Measurements from ENCODE around the gene OR51I1. TPM values are rescaled to one million over a fixed set of nuclear protein-coding genes. Genes with fewer than 3 reads are reported as not detected.

Gene OR51I1
- total RNA-seq, 8 experiments from 2014 or later: 0.16 to 0.66 (median 0.49) TPM; not detected in 4

- H3K4me1 ChIP-seq (replicated peaks in 1 of 2): no peaks in the 10 kb centered on the region
- whole genome bisulfite sequencing, 10 experiments: 0 to 55% (median 5%) methylated on average over 1 to 2 of the region's 2 CpGs; no CpG with 5 or more reads in 1 of the 10 experiments
- no peak for ATAC-seq (replicated peaks in 6 of 8)
- no peak overlapping the region for H3K27ac ChIP-seq
- in situ Hi-C loops (cut with MboI; ENCODE audit: low pct_unique_long_range_greater_than_20kb in 2 of 9, low sequenced_read_pairs in 9 of 9, unreplicated experiment in 9 of 9): no loop called here
- no peak overlapping the region for H3K4me3 ChIP-seq
These were observed 2.6 kb upstream of the OR51I1 start for GRCh38 chr11:5443835-5444393.

DNA sequence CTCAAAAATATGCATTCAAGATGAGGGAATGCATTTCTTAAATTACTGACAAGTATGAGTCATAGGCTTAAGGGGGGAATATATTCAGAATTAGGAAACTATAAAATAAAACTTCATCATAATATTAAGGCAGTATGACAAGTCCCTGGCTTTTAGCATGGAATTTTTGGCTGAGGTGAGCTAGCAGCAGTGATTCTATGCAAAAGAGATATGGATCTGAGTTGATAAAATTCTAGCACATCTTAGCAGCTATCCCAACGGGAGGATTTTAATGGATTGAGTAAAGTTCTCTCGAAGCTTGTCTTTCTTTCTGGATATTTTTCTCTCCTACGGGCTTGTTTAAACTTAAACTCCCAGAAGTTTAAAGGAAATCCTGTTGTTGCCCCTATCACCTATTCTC lies 18.2 kb downstream of the OR51I1 start:
- in situ Hi-C loops (cut with MboI; ENCODE audit: low pct_unique_long_range_greater_than_20kb in 2 of 9, low sequenced_read_pairs in 9 of 9, unreplicated experiment in 9 of 9): no loop called here
- H3K4me3 ChIP-seq: no peak overlapping the region
- H3K27ac ChIP-seq: no peak overlapping the region
- no peaks in the 10 kb centered on the region for H3K4me1 ChIP-seq (replicated peaks in 1 of 2)
- ATAC-seq (replicated peaks in 6 of 8): peak in 2 of 8 experiments; percentile 35 to 59
- WGBS, 10 experiments: 20 to 100% (median 83%) methylated on average over 1 to 3 of the region's 3 CpGs; no CpG with 5 or more reads in 2 of the 10 experiments

DNA sequence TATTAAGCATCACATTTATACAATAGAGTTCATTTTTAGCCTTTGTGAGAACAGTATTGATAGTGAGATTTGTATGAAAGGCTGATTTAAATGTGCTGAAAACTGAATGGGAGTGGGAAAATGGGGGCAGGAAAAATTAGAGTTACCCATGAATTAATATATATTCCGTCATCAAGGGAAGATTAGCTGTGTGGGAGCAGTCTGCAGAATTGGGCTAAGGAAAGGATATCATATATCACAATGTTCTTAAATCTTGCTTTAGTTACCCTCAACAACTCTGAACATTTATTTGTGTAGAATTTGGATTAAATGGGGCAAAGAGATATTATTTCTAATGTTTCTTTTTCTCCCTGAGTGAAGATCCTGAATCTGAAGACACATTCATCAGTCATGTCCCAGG lies 19.5 kb downstream of the OR51I1 start, which contains the start of gene OR51Q1:
Gene OR51Q1 (plus strand): TSS at position 301 of the 400 bp plus-strand sequence. CDS start 90 bp downstream, at position 391.
- Histone ChIP-seq H3K4me3 (no peak within 1 kb of the TSS), H3K27ac (no peak within 1 kb of the TSS), H3K4me1 (replicated peaks in 1 of 2) (no peaks in the 10 kb centered on the region)
- no peak for ATAC-seq (replicated peaks in 6 of 8)
- WGBS, 10 experiments: 33 to 100% (median 79%) methylated on average over 1 of the region's 1 CpG; no CpG with 5 or more reads in 4 of the 10 experiments
- in situ Hi-C loops (cut with MboI; ENCODE audit: low pct_unique_long_range_greater_than_20kb in 2 of 9, low sequenced_read_pairs in 9 of 9, unreplicated experiment in 9 of 9): no loop called here

- in situ Hi-C loops (cut with MboI; ENCODE audit: low pct_unique_long_range_greater_than_20kb in 2 of 9, low sequenced_read_pairs in 9 of 9, unreplicated experiment in 9 of 9): no loop called here
- Histone ChIP-seq H3K4me1 (replicated peaks in 1 of 2) (no peaks in the 10 kb centered on the region), H3K27ac (no peak overlapping the region), H3K4me3 (no peak overlapping the region)
- WGBS, 10 experiments: 46 to 72% (median 53%) methylated on average over 1 to 5 of the region's 5 CpGs; no CpG with 5 or more reads in 2 of the 10 experiments
- no peak for ATAC-seq (replicated peaks in 6 of 8)
These were observed 20.3 kb downstream of the OR51I1 start for GRCh38 chr11:5420993-5421392.

- in situ Hi-C loops (cut with MboI; ENCODE audit: low pct_unique_long_range_greater_than_20kb in 2 of 9, low sequenced_read_pairs in 9 of 9, unreplicated experiment in 9 of 9): no loop called here
- Histone ChIP-seq H3K4me3 (no peak overlapping the region), H3K4me1 (replicated peaks in 1 of 2) (no peaks in the 10 kb centered on the region), H3K27ac (no peak overlapping the region)
- no peak for ATAC-seq (replicated peaks in 6 of 8)
These were observed 36.1 kb downstream of the OR51I1 start for GRCh38 chr11:5405173-5405572.

GRCh38 chr11:5398936-5399335 lies 42.4 kb downstream of the OR51I1 start:
- ATAC-seq (replicated peaks in 6 of 8): no peak
- no peaks in the 10 kb centered on the region for H3K4me1 ChIP-seq (replicated peaks in 1 of 2)
- no peak overlapping the region for H3K4me3 ChIP-seq
- in situ Hi-C loops (cut with MboI; ENCODE audit: low pct_unique_long_range_greater_than_20kb in 2 of 9, low sequenced_read_pairs in 9 of 9, unreplicated experiment in 9 of 9): no loop called here
- no peak overlapping the region for H3K27ac ChIP-seq

DNA sequence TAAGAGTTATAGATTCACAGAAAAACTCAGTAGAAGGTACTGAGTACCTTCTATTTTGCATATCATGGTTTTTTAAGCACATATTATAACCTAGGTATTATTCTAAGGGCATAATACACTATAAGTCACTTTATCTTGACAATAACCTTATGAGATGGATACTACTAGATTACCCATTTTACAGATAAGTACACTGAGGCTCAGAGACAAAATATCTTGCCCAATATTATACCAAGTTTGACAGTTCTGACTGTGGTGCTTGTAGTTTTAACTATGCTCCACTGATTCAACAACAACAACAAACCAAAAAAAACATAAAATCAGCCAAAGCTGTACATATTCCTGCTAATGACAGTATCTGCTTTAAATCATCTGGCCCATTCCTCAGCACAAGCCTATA lies 47.2 kb downstream of the OR51I1 start:
- no peak for ATAC-seq (replicated peaks in 6 of 8)
- H3K4me1 ChIP-seq (replicated peaks in 1 of 2): no peaks in the 10 kb centered on the region
- H3K4me3 ChIP-seq: no peak overlapping the region
- H3K27ac ChIP-seq: no peak overlapping the region
- in situ Hi-C loops (cut with MboI; ENCODE audit: low pct_unique_long_range_greater_than_20kb in 2 of 9, low sequenced_read_pairs in 9 of 9, unreplicated experiment in 9 of 9): no loop called here

Other genes with a start within 250 kb of the OR51I1 start
- gene OR51V1, start 240.8 kb downstream of the OR51I1 start, total RNA-seq: under 1 TPM in 3 of 8 experiments, not detected in 5; 0.37 to 0.85 (median 0.46) TPM
- under 1 TPM in 1 of 8 experiments, not detected in 7; 0.71 TPM for gene HBB, start 214.4 kb downstream of the OR51I1 start, total RNA-seq
- gene HBD, start 207.0 kb downstream of the OR51I1 start, total RNA-seq: under 1 TPM in 1 of 8 experiments, not detected in 7; 0.46 TPM
- under 1 TPM in 1 of 8 experiments, not detected in 7; 0.25 TPM for gene HBG1, start 191.7 kb downstream of the OR51I1 start, total RNA-seq
- gene HBG2, start 186.7 kb downstream of the OR51I1 start, total RNA-seq: not detected
- under 1 TPM in 1 of 8 experiments, not detected in 7; 0.50 TPM for gene HBE1, start 171.6 kb downstream of the OR51I1 start, total RNA-seq
- under 1 TPM in 3 of 8 experiments, not detected in 5; 0.52 to 0.90 (median 0.61) TPM for gene OR51B4, start 139.6 kb downstream of the OR51I1 start, total RNA-seq
- under 1 TPM in 2 of 8 experiments, not detected in 6; 0.23 to 0.36 TPM for gene OR51B2, start 117.2 kb downstream of the OR51I1 start, total RNA-seq
- gene OR51B5, start 98.0 kb downstream of the OR51I1 start, total RNA-seq: under 1 TPM in 6 of 8 experiments, not detected in 2; 0.25 to 0.92 (median 0.51) TPM
- under 1 TPM in 4 of 8 experiments, not detected in 4; 0.21 to 0.55 (median 0.32) TPM for gene OR51B6, start 90.0 kb downstream of the OR51I1 start, total RNA-seq
- gene OR51M1, start 57.7 kb downstream of the OR51I1 start, total RNA-seq: under 1 TPM in 7 of 8 experiments, not detected in 1; 0.05 to 0.66 (median 0.20) TPM
- gene OR51Q1, start 19.4 kb downstream of the OR51I1 start, total RNA-seq: 1 to 10 TPM in 1 of 8 experiments, under 1 TPM in 4, not detected in 3; 0.11 to 1.2 (median 0.46) TPM
- under 1 TPM in 6 of 8 experiments, not detected in 2; 0.11 to 0.47 (median 0.16) TPM for gene OR51I2, start 7.8 kb upstream of the OR51I1 start, total RNA-seq
- under 1 TPM in 5 of 8 experiments, not detected in 3; 0.22 to 0.57 (median 0.40) TPM for gene OR52D1, start 47.2 kb upstream of the OR51I1 start, total RNA-seq
- gene UBQLN3, start 68.4 kb upstream of the OR51I1 start, total RNA-seq: under 1 TPM in 7 of 8 experiments, not detected in 1; 0.11 to 0.52 (median 0.23) TPM
- gene UBQLNL, start 75.2 kb upstream of the OR51I1 start, total RNA-seq: under 1 TPM; 0.15 to 0.73 (median 0.33) TPM
- gene OR52H1, start 107.0 kb upstream of the OR51I1 start, total RNA-seq: under 1 TPM in 7 of 8 experiments, not detected in 1; 0.17 to 0.87 (median 0.47) TPM
- 1 to 10 TPM in 2 of 8 experiments, under 1 TPM in 3, not detected in 3; 0.25 to 1.4 (median 0.67) TPM for gene OR52B6, start 139.4 kb upstream of the OR51I1 start, total RNA-seq
- gene TRIM6, start 155.1 kb upstream of the OR51I1 start, total RNA-seq: 1 to 10 TPM; 1.2 to 9.0 (median 2.1) TPM
- gene TRIM34, start 183.5 kb upstream of the OR51I1 start, total RNA-seq: 1 to 10 TPM in 4 of 8 experiments, under 1 TPM in 4; 0.16 to 9.7 (median 2.2) TPM
- 10 to 100 TPM; 13.4 to 60.6 (median 23.7) TPM for gene TRIM5, start 243.6 kb upstream of the OR51I1 start, total RNA-seq
- gene TRIM22, start 248.3 kb upstream of the OR51I1 start, total RNA-seq: 100 to 1,000 TPM in 4 of 8 experiments, 10 to 100 TPM in 4; 31.4 to 246 (median 75.3) TPM

Data from motor neuron (in vitro differentiated cells).